CD4-positive, CD25-positive, alpha-beta regulatory T cell (primary cell): ENCODE data around the gene ATAD3C. TPM values are rescaled to one million over a fixed set of nuclear protein-coding genes. Genes with fewer than 3 reads are reported as not detected.

ENCODE experiments used
- ATAC-seq, 2 donors: fragments of 150-1000 bp; cut with Tn5 transposase; one replicate each; pipeline ENCODE4 v1.10.0; 2021; ENCODE audit warnings: low read depth in 2 of 2, moderate number of reproducible peaks in 2 of 2, moderate library complexity in 1 of 2
- DNase-seq, 3 donors: peaks; one replicate each; pipeline versions ENCODE4 v3.0.0 to v3.0.0-alpha.2; 2012 to 2022; ENCODE audit warnings: mixed read lengths in 1 of 3
- H3K27ac ChIP-seq: one replicate; pipeline ENCODE4 v1.7.0; 2013; ENCODE audit warnings: mild to moderate bottlenecking, low read length; ENCODE audit not compliant: insufficient read depth, poor library complexity, severe bottlenecking
- H3K27me3 ChIP-seq: one replicate; pipeline ENCODE4 v1.7.0; 2013; ENCODE audit warnings: low read length; ENCODE audit not compliant: control insufficient read depth, insufficient read depth
- H3K36me3 ChIP-seq: one replicate; pipeline ENCODE4 v1.7.0; 2013; ENCODE audit warnings: mild to moderate bottlenecking, low read length, moderate library complexity; ENCODE audit not compliant: control insufficient read depth, insufficient read depth
- H3K4me1 ChIP-seq: 2 replicates; pipeline ENCODE4 v1.7.0; 2013; ENCODE audit warnings: mild to moderate bottlenecking, low read length; ENCODE audit not compliant: insufficient read depth, control insufficient read depth, poor library complexity, severe bottlenecking
- H3K4me3 ChIP-seq: one replicate; pipeline ENCODE4 v1.7.0; 2013; ENCODE audit warnings: low read depth, mild to moderate bottlenecking, low read length, moderate library complexity
- H3K9me3 ChIP-seq, 2 experiments: 1 replicate in 1 of 2; 2 replicates in 1 of 2; pipeline ENCODE4 v1.7.0; 2013; ENCODE audit warnings: low read length in 2 of 2, mild to moderate bottlenecking in 1 of 2, moderate library complexity in 1 of 2; ENCODE audit not compliant: control insufficient read depth in 2 of 2
- H3K27ac Mint-ChIP-seq, 3 donors: one replicate each; pipeline ENCODE4 v1.8.0; 2020 to 2022; ENCODE audit warnings: mild to moderate bottlenecking in 3 of 3, mixed read lengths in 3 of 3, moderate library complexity in 2 of 3
- H3K27me3 Mint-ChIP-seq: one replicate; pipeline ENCODE4 v1.8.0; 2022; ENCODE audit warnings: mild to moderate bottlenecking, mixed read lengths
- H3K36me3 Mint-ChIP-seq: one replicate; pipeline ENCODE4 v1.8.0; 2020; ENCODE audit warnings: mixed read lengths
- H3K4me1 Mint-ChIP-seq, 4 donors: one replicate each; pipeline ENCODE4 v1.8.0; 2020 to 2022; ENCODE audit warnings: mixed read lengths in 4 of 4, mild to moderate bottlenecking in 1 of 4
- H3K4me3 Mint-ChIP-seq, 4 donors: one replicate each; pipeline ENCODE4 v1.8.0; 2020 to 2022; ENCODE audit warnings: mild to moderate bottlenecking in 4 of 4, mixed read lengths in 4 of 4, moderate library complexity in 3 of 4
- H3K9me3 Mint-ChIP-seq, 7 donors: one replicate each; pipeline ENCODE4 v1.8.0; 2020 to 2022; ENCODE audit warnings: mixed read lengths in 7 of 7, mild to moderate bottlenecking in 3 of 7, moderate library complexity in 2 of 7
- polyA plus RNA-seq, 4 donors: library from polyadenylated mRNA; unstranded; fragments of 300-500 nt; fragmentation: Illumina TruSeq; gene quantifications; one replicate each; pipeline ENCODE4 v1.2.3, GENCODE V29; 2021
- total RNA-seq: library from RNA; stranded (reverse); gene quantifications from one replicate; pipeline ENCODE4 v1.2.3, GENCODE V29; 2022

The ATAD3C gene
- total and polyA plus RNA-seq, 5 donors from 2014 or later, result 0.65 to 4.2 (median 2.4) TPM

DNA sequence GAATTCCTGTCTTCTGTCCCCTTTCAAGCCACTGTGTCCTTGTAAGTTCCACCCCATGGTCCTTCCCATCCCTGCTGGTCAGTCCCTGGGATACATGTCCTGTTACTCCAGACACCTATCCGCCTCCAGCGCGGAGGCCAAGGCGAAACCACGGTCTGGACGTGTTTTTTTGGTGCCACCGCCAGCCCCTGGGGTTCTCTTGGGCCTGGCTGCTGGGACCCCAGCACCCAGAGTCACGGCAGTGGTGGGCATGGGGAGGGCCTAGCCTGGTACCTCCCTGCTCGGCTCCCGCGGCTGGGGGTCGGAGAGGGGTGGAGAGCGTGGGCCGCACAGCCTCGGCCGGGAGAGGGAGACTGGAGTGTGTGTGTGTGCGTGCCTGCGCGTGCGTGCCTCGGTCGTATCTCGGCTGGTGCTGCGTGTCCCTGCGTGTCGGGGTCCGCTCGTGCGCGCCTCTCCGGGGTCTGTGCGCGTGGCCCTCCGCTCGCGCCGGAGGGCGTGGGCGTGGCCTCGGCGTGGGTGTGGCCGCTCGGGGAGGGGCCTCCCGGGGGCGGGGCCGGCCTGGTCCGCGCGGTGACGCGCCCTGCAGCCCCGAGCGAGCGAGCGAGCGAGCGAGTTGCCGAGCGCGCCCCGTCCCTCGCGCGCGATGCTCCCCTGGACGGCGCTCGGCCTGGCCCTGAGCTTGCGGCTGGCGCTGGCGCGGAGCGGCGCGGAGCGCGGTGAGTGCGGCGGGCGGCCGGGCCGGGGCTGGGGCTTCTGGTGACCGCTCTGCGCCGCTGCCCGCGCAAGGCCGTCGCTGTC lies 14.2 kb upstream of the ATAD3C start, which contains the start of gene VWA1:
Gene VWA1, plus strand, starts transcription at position 585 of the 798 bp plus-strand sequence. Its CDS starts 59 bp downstream, at position 644.
- H3K27me3 Mint-ChIP-seq, result peaks cover 17% of the 10 kb centered on the region
- no peaks in the 10 kb centered on the region for H3K36me3 Mint-ChIP-seq
- no peak within 1 kb of the TSS for H3K27ac ChIP-seq
- H3K27me3 ChIP-seq, result peaks cover 4% of the 10 kb centered on the region
- H3K4me1 ChIP-seq, result peaks cover 11% of the 10 kb centered on the region
- ATAC-seq, result peak; percentile 67 to 71
- no peak within 1 kb of the TSS for H3K27ac Mint-ChIP-seq
- no peaks in the 10 kb centered on the region for H3K36me3 ChIP-seq
- no peaks in the 10 kb centered on the region for H3K9me3 Mint-ChIP-seq
- peaks cover 0 to 3% (median 0%) of the 10 kb centered on the region in 4 donors for H3K4me1 Mint-ChIP-seq
- H3K9me3 ChIP-seq, result no peaks in the 10 kb centered on the region
- no peak within 1 kb of the TSS for H3K4me3 ChIP-seq
- DNase-seq, result peak; percentile 27 to 49 (median 37)
- H3K4me3 Mint-ChIP-seq, result peak within 1 kb of the TSS in 3 of 4 donors; percentile 36 to 75 (median 68)

DNA sequence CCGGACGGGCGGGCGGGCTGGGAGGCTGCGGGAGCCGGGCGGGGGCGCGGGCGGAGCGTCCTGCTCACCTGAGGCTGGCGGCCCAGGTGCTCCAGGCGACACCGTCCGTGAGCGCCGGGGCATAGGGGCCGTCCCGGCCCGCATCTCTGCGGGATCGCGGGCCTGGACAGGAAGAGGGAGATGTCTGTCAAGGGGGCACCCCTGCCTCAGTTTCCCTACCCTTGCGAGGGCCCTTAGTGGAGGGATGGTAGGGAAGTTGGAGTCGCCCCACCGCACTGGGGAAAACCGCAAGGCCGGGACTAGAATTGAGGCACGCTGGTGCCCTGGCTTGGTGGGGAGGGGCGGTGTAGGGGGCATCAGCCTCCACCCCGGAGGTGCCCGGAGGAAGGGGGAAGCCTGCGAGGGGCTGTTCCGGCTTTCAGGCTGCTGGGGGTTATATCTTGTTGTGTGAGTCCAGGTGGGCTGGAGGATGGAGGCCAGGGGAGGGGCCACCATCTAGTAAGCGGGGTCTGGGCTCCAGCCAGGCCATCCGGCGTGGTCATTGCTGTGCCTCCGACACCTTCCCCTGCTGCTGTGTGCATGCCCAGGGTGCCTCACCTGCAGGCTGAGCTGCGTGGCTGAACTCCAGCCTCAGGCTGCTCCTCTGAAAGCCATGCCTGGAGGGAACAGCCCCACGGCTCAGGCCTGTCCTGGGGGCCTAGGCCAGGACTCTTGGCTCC lies 13.4 kb upstream of the ATAD3C start:
- DNase-seq, result no peak
- H3K4me1 ChIP-seq, result peaks cover 11% of the 10 kb centered on the region
- H3K4me1 Mint-ChIP-seq, result peaks cover 0 to 3% (median 0%) of the 10 kb centered on the region in 4 donors
- H3K9me3 ChIP-seq, result no peaks in the 10 kb centered on the region
- H3K36me3 Mint-ChIP-seq, result no peaks in the 10 kb centered on the region
- H3K36me3 ChIP-seq, result no peaks in the 10 kb centered on the region
- H3K27ac ChIP-seq, result no peak overlapping the region
- H3K4me3 ChIP-seq, result no peak overlapping the region
- no peaks in the 10 kb centered on the region for H3K9me3 Mint-ChIP-seq
- H3K27me3 ChIP-seq, result peaks cover 4% of the 10 kb centered on the region
- ATAC-seq, result no peak
- peaks cover 17% of the 10 kb centered on the region for H3K27me3 Mint-ChIP-seq
- peak overlapping the region in 2 of 4 donors; percentile 32 to 68 for H3K4me3 Mint-ChIP-seq
- no peak overlapping the region for H3K27ac Mint-ChIP-seq

DNA sequence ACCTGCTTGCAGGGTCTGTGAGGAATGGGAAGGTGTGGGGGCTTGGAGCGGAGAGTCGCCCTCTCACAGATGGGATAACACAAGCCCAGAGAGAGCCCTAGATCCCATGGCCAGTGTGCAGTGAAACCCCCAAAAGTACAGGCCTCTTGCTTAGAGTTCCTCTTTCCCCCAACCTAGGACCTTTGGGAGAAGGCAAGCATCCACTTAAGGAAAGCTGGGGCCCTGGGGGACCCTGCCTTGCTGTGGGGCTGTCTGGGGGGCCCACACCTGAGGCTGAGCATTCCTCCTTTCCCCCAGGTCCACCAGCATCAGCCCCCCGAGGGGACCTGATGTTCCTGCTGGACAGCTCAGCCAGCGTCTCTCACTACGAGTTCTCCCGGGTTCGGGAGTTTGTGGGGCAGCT lies 12.9 kb upstream of the ATAD3C start:
- no peak overlapping the region for H3K27ac ChIP-seq
- H3K36me3 ChIP-seq, result no peaks in the 10 kb centered on the region
- H3K27me3 Mint-ChIP-seq, result peaks cover 17% of the 10 kb centered on the region
- H3K9me3 ChIP-seq, result no peaks in the 10 kb centered on the region
- peaks cover 4% of the 10 kb centered on the region for H3K27me3 ChIP-seq
- H3K4me3 ChIP-seq, result no peak overlapping the region
- no peaks in the 10 kb centered on the region for H3K36me3 Mint-ChIP-seq
- H3K9me3 Mint-ChIP-seq, result no peaks in the 10 kb centered on the region
- no peak overlapping the region for H3K4me3 Mint-ChIP-seq
- H3K27ac Mint-ChIP-seq, result no peak overlapping the region
- ATAC-seq (no peak), DNase-seq (no peak)
- H3K4me1 ChIP-seq, result peaks cover 11% of the 10 kb centered on the region
- peaks cover 0 to 3% (median 0%) of the 10 kb centered on the region in 4 donors for H3K4me1 Mint-ChIP-seq

DNA sequence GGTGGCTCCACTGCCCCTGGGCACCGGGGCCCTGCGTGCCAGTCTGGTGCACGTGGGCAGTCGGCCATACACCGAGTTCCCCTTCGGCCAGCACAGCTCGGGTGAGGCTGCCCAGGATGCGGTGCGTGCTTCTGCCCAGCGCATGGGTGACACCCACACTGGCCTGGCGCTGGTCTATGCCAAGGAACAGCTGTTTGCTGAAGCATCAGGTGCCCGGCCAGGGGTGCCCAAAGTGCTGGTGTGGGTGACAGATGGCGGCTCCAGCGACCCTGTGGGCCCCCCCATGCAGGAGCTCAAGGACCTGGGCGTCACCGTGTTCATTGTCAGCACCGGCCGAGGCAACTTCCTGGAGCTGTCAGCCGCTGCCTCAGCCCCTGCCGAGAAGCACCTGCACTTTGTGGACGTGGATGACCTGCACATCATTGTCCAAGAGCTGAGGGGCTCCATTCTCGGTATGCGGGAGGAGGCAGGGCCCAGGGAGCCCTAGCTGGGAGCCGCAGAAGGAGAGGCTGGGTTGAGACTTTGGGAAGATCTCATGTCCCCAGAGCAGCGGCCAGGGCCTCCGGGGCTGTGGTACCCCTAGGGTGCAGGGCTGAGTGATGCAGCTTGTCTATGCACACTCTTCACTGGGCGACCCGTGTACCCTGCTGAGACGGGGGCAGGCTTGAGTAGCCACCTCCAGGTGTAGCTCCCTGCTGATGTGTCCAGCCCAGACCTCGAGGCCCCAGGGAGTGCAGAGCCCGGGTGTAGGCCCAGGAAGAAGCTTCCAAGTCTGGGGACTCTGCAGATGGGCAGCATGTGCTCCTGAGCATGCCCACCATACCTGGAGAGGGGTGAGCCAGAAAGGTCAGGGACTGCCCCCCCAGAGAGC lies 12.2 kb upstream of the ATAD3C start:
- Histone ChIP-seq H3K4me3 (no peak overlapping the region), H3K27ac (no peak overlapping the region), H3K9me3 (no peaks in the 10 kb centered on the region), H3K36me3 (no peaks in the 10 kb centered on the region), H3K4me1 (peaks cover 11% of the 10 kb centered on the region), H3K27me3 (peaks cover 4% of the 10 kb centered on the region)
- Mint-ChIP-seq H3K4me1 (peaks cover 0 to 3% (median 0%) of the 10 kb centered on the region in 4 donors), H3K4me3 (no peak overlapping the region), H3K36me3 (no peaks in the 10 kb centered on the region), H3K9me3 (no peaks in the 10 kb centered on the region), H3K27me3 (peaks cover 17% of the 10 kb centered on the region), H3K27ac (no peak overlapping the region)
- no peak for ATAC-seq
- DNase-seq, result no peak

DNA sequence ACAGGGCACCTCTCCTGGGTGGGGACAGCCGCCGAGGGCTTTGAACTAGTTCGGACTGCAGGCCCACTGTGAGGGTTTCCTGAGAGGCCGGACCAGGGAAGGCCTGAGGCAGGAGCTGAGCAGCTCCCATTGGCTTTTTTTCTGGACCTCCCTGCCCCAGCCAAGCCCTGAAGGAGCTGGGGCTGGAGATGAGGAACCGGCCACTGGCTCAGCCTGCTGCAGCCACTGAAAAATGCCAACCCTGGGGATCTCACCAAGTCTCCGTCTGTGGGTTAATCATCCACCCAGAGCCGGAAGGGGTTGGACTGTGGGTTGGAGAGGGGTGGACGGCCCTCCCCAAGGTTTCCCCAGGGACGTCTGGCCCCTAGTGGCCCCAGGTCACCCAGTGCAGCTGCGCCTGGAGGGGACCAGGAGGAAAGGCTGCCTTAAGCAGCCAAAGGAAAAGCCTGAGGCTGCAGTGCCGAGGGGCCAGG lies 11.5 kb upstream of the ATAD3C start:
- DNase-seq, result no peak
- peaks cover 4% of the 10 kb centered on the region for H3K27me3 ChIP-seq
- peaks cover 15% of the 10 kb centered on the region for H3K27me3 Mint-ChIP-seq

DNA sequence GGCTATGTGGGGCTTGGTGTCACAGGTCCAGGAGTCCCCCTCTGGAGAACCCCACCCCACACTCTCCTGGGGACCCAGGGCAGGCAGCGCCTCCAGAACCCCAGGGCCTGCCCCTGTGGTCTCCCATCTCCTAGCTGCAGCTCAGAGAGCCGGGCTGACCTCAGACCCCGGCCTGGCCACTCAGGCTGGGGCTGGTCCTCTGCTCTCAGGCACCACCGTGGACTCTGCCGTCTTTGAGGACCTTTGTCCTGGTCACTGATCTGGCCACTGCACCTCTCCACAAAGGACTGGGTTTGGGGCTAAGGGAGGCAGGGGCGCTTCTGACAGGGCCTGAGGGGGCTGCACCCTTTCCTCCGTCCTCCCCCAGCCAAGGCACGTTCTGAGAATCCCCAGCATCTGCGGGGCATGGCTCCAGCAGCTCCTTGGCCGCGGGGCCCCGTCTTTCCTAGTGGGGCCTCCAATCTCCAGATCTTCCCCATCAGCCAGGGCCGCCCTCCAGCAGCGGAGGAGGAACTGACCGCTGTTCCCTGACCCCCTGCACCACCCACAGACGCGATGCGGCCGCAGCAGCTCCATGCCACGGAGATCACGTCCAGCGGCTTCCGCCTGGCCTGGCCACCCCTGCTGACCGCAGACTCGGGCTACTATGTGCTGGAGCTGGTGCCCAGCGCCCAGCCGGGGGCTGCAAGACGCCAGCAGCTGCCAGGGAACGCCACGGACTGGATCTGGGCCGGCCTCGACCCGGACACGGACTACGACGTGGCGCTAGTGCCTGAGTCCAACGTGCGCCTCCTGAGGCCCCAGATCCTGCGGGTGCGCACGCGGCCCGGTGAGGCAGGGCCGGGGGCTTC lies 10.7 kb upstream of the ATAD3C start:
- no peak overlapping the region for H3K4me3 Mint-ChIP-seq
- Histone ChIP-seq H3K4me3 (no peak overlapping the region), H3K9me3 (no peaks in the 10 kb centered on the region), H3K27me3 (peaks cover 4% of the 10 kb centered on the region), H3K27ac (no peak overlapping the region), H3K4me1 (peaks cover 11% of the 10 kb centered on the region), H3K36me3 (no peaks in the 10 kb centered on the region)
- peaks cover 12% of the 10 kb centered on the region for H3K27me3 Mint-ChIP-seq
- H3K9me3 Mint-ChIP-seq, result no peaks in the 10 kb centered on the region
- no peak overlapping the region for H3K27ac Mint-ChIP-seq
- no peak for DNase-seq
- ATAC-seq, result no peak
- peaks cover 0 to 3% (median 0%) of the 10 kb centered on the region in 4 donors for H3K4me1 Mint-ChIP-seq
- no peaks in the 10 kb centered on the region for H3K36me3 Mint-ChIP-seq

More for the DNA sequence above, 11.5 kb upstream of the ATAD3C start:
- Mint-ChIP-seq H3K27ac (no peak overlapping the region), H3K4me1 (peaks cover 0 to 3% (median 0%) of the 10 kb centered on the region in 4 donors), H3K4me3 (no peak overlapping the region), H3K36me3 (no peaks in the 10 kb centered on the region), H3K9me3 (no peaks in the 10 kb centered on the region)
- ATAC-seq, result no peak
- Histone ChIP-seq H3K4me1 (peaks cover 11% of the 10 kb centered on the region), H3K27ac (no peak overlapping the region), H3K4me3 (no peak overlapping the region), H3K9me3 (no peaks in the 10 kb centered on the region), H3K36me3 (no peaks in the 10 kb centered on the region)
